Testis (tissue), 2 donors: ENCODE results near the gene N4BP3.

Experiments used
- CTCF ChIP-seq, 3 experiments: fragments of 450-650 bp in 2 of 3; fragments of 200-600 bp in 1 of 3; sonication (generic) in 1 of 3; IDR thresholded peaks; one replicate each; pipeline ENCODE4 v1.5.1; 2016 to 2019; ENCODE audit warnings: antibody characterized with exemption in 3 of 3, mild to moderate bottlenecking in 2 of 3, moderate library complexity in 1 of 3
- POLR2A ChIP-seq: fragments of 450-650 bp; IDR thresholded peaks from one replicate; pipeline ENCODE4 v1.6.1; 2017; ENCODE audit warnings: antibody characterized with exemption, mild to moderate bottlenecking, moderate library complexity

GRCh38 chr5:178123094-178123965, 10.0 kb downstream of the N4BP3 start:
- TF ChIP-seq CTCF (IDR thresholded peaks at IDR 0.05) (no peak), POLR2A (no peak)
